Fibroblast of skin of left biceps (primary cell): ENCODE results near the gene ERLIN1.

Source experiments
- DNase-seq, 2 experiments: peaks; one replicate each; pipeline ENCODE4 v3.0.0-alpha.2; 2013; ENCODE audit warnings: low read depth in 2 of 2

Gene ERLIN1

GRCh38 chr10:100172349-100172748, 13.5 kb downstream of the ERLIN1 start:
- no peak for DNase-seq

GRCh38 chr10:100168313-100168643, 17.6 kb downstream of the ERLIN1 start:
- DNase-seq, result no peak

GRCh38 chr10:100167553-100168312, 18.1 kb downstream of the ERLIN1 start:
- no peak for DNase-seq

GRCh38 chr10:100163704-100164621, 21.9 kb downstream of the ERLIN1 start:
- no peak for DNase-seq

GRCh38 chr10:100162696-100163095, 23.1 kb downstream of the ERLIN1 start:
- DNase-seq, result no peak

GRCh38 chr10:100158044-100158805, 27.6 kb downstream of the ERLIN1 start:
- no peak for DNase-seq

- no peak for DNase-seq
Observed at GRCh38 chr10:100157156-100157555, 28.7 kb downstream of the ERLIN1 start.

GRCh38 chr10:100155936-100156335, 29.9 kb downstream of the ERLIN1 start:
- DNase-seq, result no peak

- DNase-seq, result no peak
Observed at GRCh38 chr10:100154666-100155065, 31.2 kb downstream of the ERLIN1 start.

GRCh38 chr10:100153239-100153825, 32.5 kb downstream of the ERLIN1 start:
- DNase-seq, result no peak

GRCh38 chr10:100151723-100152300, 34.0 kb downstream of the ERLIN1 start:
- no peak for DNase-seq

GRCh38 chr10:100148353-100149211, 37.2 kb downstream of the ERLIN1 start:
- DNase-seq, result no peak

GRCh38 chr10:100146875-100147650, 38.8 kb downstream of the ERLIN1 start:
- no peak for DNase-seq

- no peak for DNase-seq
Observed at GRCh38 chr10:100146398-100146797, 39.4 kb downstream of the ERLIN1 start.

- no peak for DNase-seq
Observed at GRCh38 chr10:100143756-100144155, 42.1 kb downstream of the ERLIN1 start.

- no peak for DNase-seq
Observed at GRCh38 chr10:100141446-100142087, 44.3 kb downstream of the ERLIN1 start.

- DNase-seq, result no peak
Observed at GRCh38 chr10:100140070-100140469, 45.8 kb downstream of the ERLIN1 start.

GRCh38 chr10:100138921-100139496, 46.8 kb downstream of the ERLIN1 start:
- no peak for DNase-seq

GRCh38 chr10:100135486-100135885, 50.3 kb downstream of the ERLIN1 start:
- no peak for DNase-seq
